ENCODE measurements around the gene HBA2. TPM values are rescaled to one million over a fixed set of nuclear protein-coding genes. Genes with fewer than 3 reads are reported as not detected.
A peak's percentile ranks its signal among the peaks of the same experiment; 100 is the strongest.
"Not testable (repeated sequence)": the region's sequence is repeated elsewhere in the genome, so short reads cannot be mapped to it uniquely, and the experiment has no call there.

Gene HBA2
- total RNA-seq, 2 donors from 2014 or later, result not detected

- H3K36me3 Mint-ChIP-seq, result no peaks in the 10 kb centered on the region
- ATAC-seq, result no peak
- H3K9me3 Mint-ChIP-seq, result no peaks in the 10 kb centered on the region
- no peak overlapping the region for H3K4me3 Mint-ChIP-seq
- H3K27me3 Mint-ChIP-seq, result no peaks in the 10 kb centered on the region
- no peaks in the 10 kb centered on the region for H3K4me1 Mint-ChIP-seq (ENCODE audit: low read depth in 2 of 2)
- no peak overlapping the region for H3K27ac Mint-ChIP-seq
- no peak for DNase-seq (ENCODE audit: low spot score)
Observed at GRCh38 chr16:146646-147045, 26.0 kb upstream of the HBA2 start.

- Mint-ChIP-seq H3K9me3 (no peaks in the 10 kb centered on the region), H3K4me3 (no peak overlapping the region), H3K27me3 (no peaks in the 10 kb centered on the region), H3K4me1 (ENCODE audit: low read depth in 2 of 2) (no peaks in the 10 kb centered on the region), H3K36me3 (no peaks in the 10 kb centered on the region), H3K27ac (no peak overlapping the region)
- ATAC-seq, result peak; percentile 5 to 17
- no peak for DNase-seq (ENCODE audit: low spot score)
Observed at GRCh38 chr16:149024-149660, 23.5 kb upstream of the HBA2 start.

- H3K27ac Mint-ChIP-seq, result no peak within 1 kb of the TSS
Observed at GRCh38 chr16:152141-153128, 20.2 kb upstream of the HBA2 start, which contains the start of gene HBZ. Gene HBZ (plus strand): TSS chr16:152644. CDS start chr16:152910, 266 bp downstream.

GRCh38 chr16:153129-153521, 19.6 kb upstream of the HBA2 start:
- ATAC-seq; H3K27me3 Mint-ChIP-seq; H3K36me3 Mint-ChIP-seq; H3K9me3 Mint-ChIP-seq; DNase-seq (ENCODE audit: low spot score); H3K4me1 Mint-ChIP-seq (ENCODE audit: low read depth in 2 of 2); H3K27ac Mint-ChIP-seq; H3K4me3 Mint-ChIP-seq: not testable (repeated sequence)

More at GRCh38 chr16:152141-153128, 20.2 kb upstream of the HBA2 start, which contains the start of gene HBZ:
- H3K36me3 Mint-ChIP-seq, result no peaks in the 10 kb centered on the region
- H3K4me1 Mint-ChIP-seq (ENCODE audit: low read depth in 2 of 2), result peaks cover 4 to 5% of the 10 kb centered on the region in 2 donors
- peak in 1 of 2 donors; percentile 14 for ATAC-seq
- H3K9me3 Mint-ChIP-seq, result no peaks in the 10 kb centered on the region
- H3K27me3 Mint-ChIP-seq, result peaks cover 5 to 7% of the 10 kb centered on the region in 2 donors
- no peak for DNase-seq (ENCODE audit: low spot score)
- no peak within 1 kb of the TSS for H3K4me3 Mint-ChIP-seq

GRCh38 chr16:153550-154216, 19.0 kb upstream of the HBA2 start:
- ATAC-seq, result peak; percentile 66 to 78
- H3K27me3 Mint-ChIP-seq, result peaks cover 7 to 14% of the 10 kb centered on the region in 2 donors

GRCh38 chr16:154217-155030, 18.3 kb upstream of the HBA2 start:
- Mint-ChIP-seq H3K4me1 (ENCODE audit: low read depth in 2 of 2) (peaks cover 4 to 5% of the 10 kb centered on the region in 2 donors), H3K27ac (peak overlapping the region in 1 of 2 donors; percentile 30), H3K4me3 (peak overlapping the region; percentile 78), H3K9me3 (no peaks in the 10 kb centered on the region), H3K27me3 (peaks cover 12 to 20% of the 10 kb centered on the region in 2 donors), H3K36me3 (no peaks in the 10 kb centered on the region)
- no peak for DNase-seq (ENCODE audit: low spot score)
- ATAC-seq, result peak; percentile 53 to 76

More at GRCh38 chr16:153550-154216, 19.0 kb upstream of the HBA2 start:
- not testable (repeated sequence) for H3K36me3 Mint-ChIP-seq; DNase-seq (ENCODE audit: low spot score); H3K4me1 Mint-ChIP-seq (ENCODE audit: low read depth in 2 of 2); H3K27ac Mint-ChIP-seq; H3K4me3 Mint-ChIP-seq; H3K9me3 Mint-ChIP-seq

- Mint-ChIP-seq H3K27me3 (peaks cover 15 to 21% of the 10 kb centered on the region in 2 donors), H3K4me3 (peak overlapping the region; percentile 78), H3K27ac (peak overlapping the region in 1 of 2 donors; percentile 30), H3K4me1 (ENCODE audit: low read depth in 2 of 2) (peaks cover 4 to 5% of the 10 kb centered on the region in 2 donors), H3K36me3 (no peaks in the 10 kb centered on the region), H3K9me3 (no peaks in the 10 kb centered on the region)
- no peak for ATAC-seq
- no peak for DNase-seq (ENCODE audit: low spot score)
Observed at GRCh38 chr16:155031-155398, 17.7 kb upstream of the HBA2 start.

- no peak for DNase-seq (ENCODE audit: low spot score)
- no peak overlapping the region for H3K4me3 Mint-ChIP-seq
- H3K27me3 Mint-ChIP-seq, result peaks cover 20 to 21% of the 10 kb centered on the region in 2 donors
- ATAC-seq, result no peak
- no peaks in the 10 kb centered on the region for H3K9me3 Mint-ChIP-seq
- no peaks in the 10 kb centered on the region for H3K36me3 Mint-ChIP-seq
- peaks cover 4 to 5% of the 10 kb centered on the region in 2 donors for H3K4me1 Mint-ChIP-seq (ENCODE audit: low read depth in 2 of 2)
- H3K27ac Mint-ChIP-seq, result no peak overlapping the region
Observed at GRCh38 chr16:159136-159849, 13.4 kb upstream of the HBA2 start.

GRCh38 chr16:160242-160641, 12.4 kb upstream of the HBA2 start:
- not testable (repeated sequence) for ATAC-seq; H3K9me3 Mint-ChIP-seq; H3K4me1 Mint-ChIP-seq (ENCODE audit: low read depth in 2 of 2); H3K36me3 Mint-ChIP-seq; H3K4me3 Mint-ChIP-seq; H3K27ac Mint-ChIP-seq; DNase-seq (ENCODE audit: low spot score)
- H3K27me3 Mint-ChIP-seq, result peaks cover 15% of the 10 kb centered on the region in 2 donors

- DNase-seq (ENCODE audit: low spot score), result no peak
- H3K4me1 Mint-ChIP-seq (ENCODE audit: low read depth in 2 of 2), result no peaks in the 10 kb centered on the region
- no peak overlapping the region for H3K27ac Mint-ChIP-seq
- ATAC-seq, result no peak
- H3K4me3 Mint-ChIP-seq, result no peak overlapping the region
- H3K27me3 Mint-ChIP-seq, result peaks cover 15% of the 10 kb centered on the region in 2 donors
- H3K36me3 Mint-ChIP-seq, result no peaks in the 10 kb centered on the region
- no peaks in the 10 kb centered on the region for H3K9me3 Mint-ChIP-seq
Observed at GRCh38 chr16:160691-161190, 11.9 kb upstream of the HBA2 start.

GRCh38 chr16:162271-162991, 10.2 kb upstream of the HBA2 start:
- H3K27ac Mint-ChIP-seq, result no peak overlapping the region
- peaks cover 0 to 2% of the 10 kb centered on the region in 2 donors for H3K4me1 Mint-ChIP-seq (ENCODE audit: low read depth in 2 of 2)
- H3K4me3 Mint-ChIP-seq, result no peak overlapping the region
- H3K27me3 Mint-ChIP-seq, result peaks cover 15 to 19% of the 10 kb centered on the region in 2 donors
- ATAC-seq, result no peak
- no peaks in the 10 kb centered on the region for H3K9me3 Mint-ChIP-seq
- no peaks in the 10 kb centered on the region for H3K36me3 Mint-ChIP-seq
- no peak for DNase-seq (ENCODE audit: low spot score)

- not testable (repeated sequence) for H3K36me3 Mint-ChIP-seq; H3K27ac Mint-ChIP-seq; H3K9me3 Mint-ChIP-seq; H3K4me1 Mint-ChIP-seq (ENCODE audit: low read depth in 2 of 2); ATAC-seq; DNase-seq (ENCODE audit: low spot score); H3K4me3 Mint-ChIP-seq
- peaks cover 12 to 19% of the 10 kb centered on the region in 2 donors for H3K27me3 Mint-ChIP-seq
Observed at GRCh38 chr16:163139-163538, 9.5 kb upstream of the HBA2 start.
